Activated CD8-positive, alpha-beta memory T cell treated with anti-CD3 and anti-CD28 coated beads for 36 hours (primary cell): Measurements from ENCODE around the gene FOXM1. TPM values are rescaled to one million over a fixed set of nuclear protein-coding genes. Genes with fewer than 3 reads are reported as not detected.

Source experiments
- CTCF ChIA-PET: fragments of 350-600 bp; sonication (Branson Sonifier 250); formaldehyde crosslinking; loops from one replicate; lab custom pipeline; 2021; ENCODE audit warnings: antibody characterized with exemption; lab: Charles Lee
- POLR2A ChIA-PET: fragments of 350-600 bp; sonication (Branson Sonifier 250); formaldehyde crosslinking; loops from one replicate; lab custom pipeline; 2021; ENCODE audit warnings: antibody characterized with exemption; lab: Charles Lee
- total RNA-seq, 2 experiments: library from RNA; stranded (reverse); gene quantifications; one replicate each; pipeline ENCODE4 v1.2.3, GENCODE V29; 2021

Gene FOXM1
- total RNA-seq, 2 experiments from 2014 or later = 75.9 to 79.1 TPM

GRCh38 chr12:2825132-2825531, 51.8 kb downstream of the FOXM1 start:
- CTCF ChIA-PET = no interaction called here
- POLR2A ChIA-PET = no interaction called here

GRCh38 chr12:2824541-2824940, 52.4 kb downstream of the FOXM1 start:
- ChIA-PET POLR2A (no interaction called here), CTCF (no interaction called here)

GRCh38 chr12:2823483-2823882, 53.5 kb downstream of the FOXM1 start:
- POLR2A ChIA-PET = no interaction called here
- CTCF ChIA-PET = no interaction called here

GRCh38 chr12:2820432-2820831, 56.5 kb downstream of the FOXM1 start:
- CTCF ChIA-PET = interaction anchor here (1.2 kb wide), 1 partner anchor 253 kb away, joined by 4 read pairs; no protein-coding TSS in a partner anchor

GRCh38 chr12:2819810-2820209, 57.2 kb downstream of the FOXM1 start:
- POLR2A ChIA-PET = no interaction called here
- CTCF ChIA-PET = interaction anchor here (1.2 kb wide), 1 partner anchor 254 kb away, joined by 4 read pairs; no protein-coding TSS in a partner anchor

More at GRCh38 chr12:2820432-2820831, 56.5 kb downstream of the FOXM1 start:
- POLR2A ChIA-PET = no interaction called here

- POLR2A ChIA-PET = interaction anchor here (0.7 kb wide), 1 partner anchor 63 kb away, joined by 3 read pairs; the partner anchor contains the start of genes FOXM1 and RHNO1
- CTCF ChIA-PET = interaction anchor here (0.8 to 2.0 kb wide), 6 partner anchors 16 to 130 kb away, joined by 3 to 6 read pairs (median 3); no protein-coding TSS in a partner anchor
These were observed 63.5 kb downstream of the FOXM1 start for GRCh38 chr12:2813214-2814185.

- CTCF ChIA-PET = interaction anchor here (0.9 to 2.0 kb wide), 5 partner anchors 15 to 66 kb away, joined by 3 to 6 read pairs (median 3); no protein-coding TSS in a partner anchor
- POLR2A ChIA-PET = interaction anchor here (0.7 to 0.9 kb wide), 2 partner anchors 18 to 64 kb away, joined by 3 to 5 read pairs; partner anchors contain the start of genes FKBP4, FOXM1 and RHNO1
These were observed 64.4 kb downstream of the FOXM1 start, which contains the start of gene ITFG2 for GRCh38 chr12:2812290-2813213. Gene ITFG2, plus strand, starts transcription at chr12:2812668. Its CDS starts 93 bp downstream, at chr12:2812761.

GRCh38 chr12:2811801-2812200, 65.2 kb downstream of the FOXM1 start:
- POLR2A ChIA-PET = interaction anchor here (1.4 kb wide), 1 partner anchor 16 kb away, joined by 4 read pairs; no protein-coding TSS in a partner anchor
- CTCF ChIA-PET = interaction anchor here (1.2 kb wide), 1 partner anchor 16 kb away, joined by 4 read pairs; no protein-coding TSS in a partner anchor

Other genes with a start within 250 kb of the FOXM1 start
- 100 to 1,000 TPM; 196 to 198 TPM for gene FKBP4, start 82.2 kb downstream of the FOXM1 start, total RNA-seq
- gene ITFG2, start 64.5 kb downstream of the FOXM1 start, total RNA-seq = 10 to 100 TPM; 28.5 to 29.0 TPM
- gene NRIP2, start 42.1 kb downstream of the FOXM1 start, total RNA-seq = not detected
- not detected for gene TEX52, start 20.1 kb downstream of the FOXM1 start, total RNA-seq
- 10 to 100 TPM; 42.8 to 50.6 TPM for gene RHNO1, start within 50 bp of the FOXM1 start, total RNA-seq
- gene TULP3, start 13.7 kb upstream of the FOXM1 start, total RNA-seq = 1 to 10 TPM; 7.9 to 8.6 TPM
- 1 to 10 TPM; 2.2 to 2.4 TPM for gene TEAD4, start 82.2 kb upstream of the FOXM1 start, total RNA-seq
- under 1 TPM; 0.29 to 0.40 TPM for gene TSPAN9, start 200.2 kb upstream of the FOXM1 start, total RNA-seq